PC-3 (cell line): Measurements from ENCODE around the gene TFIP11.

Source experiments
- EZH2 ChIP-seq: fragments of 300-600 bp; sonication (generic); IDR thresholded peaks from one replicate; pipeline ENCODE4 v1.6.1; 2017; ENCODE audit warnings: antibody characterized with exemption, mild to moderate bottlenecking, low read length; ENCODE audit not compliant: unreplicated experiment
- TF ChIP-seq, protein P1 (sequence below): fragments of 300-600 bp; sonication (generic); conservative IDR thresholded peaks from 2 replicates; pipeline ENCODE4 v1.5.1; 2017; ENCODE audit warnings: antibody characterized with exemption, low read depth, mild to moderate bottlenecking, low read length

GRCh38 chr22:26463101-26463661 lies 49.1 kb downstream of the TFIP11 start:
- TF ChIP-seq EZH2, result no peak
- TF ChIP-seq, protein P1, sequence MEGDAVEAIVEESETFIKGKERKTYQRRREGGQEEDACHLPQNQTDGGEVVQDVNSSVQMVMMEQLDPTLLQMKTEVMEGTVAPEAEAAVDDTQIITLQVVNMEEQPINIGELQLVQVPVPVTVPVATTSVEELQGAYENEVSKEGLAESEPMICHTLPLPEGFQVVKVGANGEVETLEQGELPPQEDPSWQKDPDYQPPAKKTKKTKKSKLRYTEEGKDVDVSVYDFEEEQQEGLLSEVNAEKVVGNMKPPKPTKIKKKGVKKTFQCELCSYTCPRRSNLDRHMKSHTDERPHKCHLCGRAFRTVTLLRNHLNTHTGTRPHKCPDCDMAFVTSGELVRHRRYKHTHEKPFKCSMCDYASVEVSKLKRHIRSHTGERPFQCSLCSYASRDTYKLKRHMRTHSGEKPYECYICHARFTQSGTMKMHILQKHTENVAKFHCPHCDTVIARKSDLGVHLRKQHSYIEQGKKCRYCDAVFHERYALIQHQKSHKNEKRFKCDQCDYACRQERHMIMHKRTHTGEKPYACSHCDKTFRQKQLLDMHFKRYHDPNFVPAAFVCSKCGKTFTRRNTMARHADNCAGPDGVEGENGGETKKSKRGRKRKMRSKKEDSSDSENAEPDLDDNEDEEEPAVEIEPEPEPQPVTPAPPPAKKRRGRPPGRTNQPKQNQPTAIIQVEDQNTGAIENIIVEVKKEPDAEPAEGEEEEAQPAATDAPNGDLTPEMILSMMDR, result no peak
